Measurements from ENCODE around the gene KCTD17. TPM values are rescaled to one million over a fixed set of nuclear protein-coding genes. Genes with fewer than 3 reads are reported as not detected.

Gene KCTD17
- total RNA-seq, 1 donor from 2014 or later, result 24.2 TPM

DNA sequence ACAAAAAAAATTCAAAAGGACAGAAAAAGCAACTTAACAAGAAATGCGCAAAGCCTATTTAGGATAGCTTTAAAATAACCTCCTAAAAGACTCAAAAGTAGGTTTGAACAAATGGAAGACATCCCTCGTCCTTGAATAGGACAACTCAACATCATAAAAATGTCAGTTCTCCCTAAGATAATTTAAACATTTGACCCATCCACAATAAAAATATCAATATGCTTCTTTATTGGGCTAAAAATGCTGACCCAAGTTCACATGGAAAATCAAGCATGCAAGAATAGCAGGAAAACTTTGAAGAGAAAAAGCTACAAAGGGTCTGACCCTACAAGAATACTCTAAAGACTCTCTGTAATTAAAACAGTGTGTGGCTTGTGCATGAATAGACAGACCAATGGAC is 12.1 kb upstream of the KCTD17 start:
- peaks cover 5% of the 10 kb centered on the region for H3K27me3 ChIP-seq (ENCODE audit: low read depth)
- TF ChIP-seq, protein P1, sequence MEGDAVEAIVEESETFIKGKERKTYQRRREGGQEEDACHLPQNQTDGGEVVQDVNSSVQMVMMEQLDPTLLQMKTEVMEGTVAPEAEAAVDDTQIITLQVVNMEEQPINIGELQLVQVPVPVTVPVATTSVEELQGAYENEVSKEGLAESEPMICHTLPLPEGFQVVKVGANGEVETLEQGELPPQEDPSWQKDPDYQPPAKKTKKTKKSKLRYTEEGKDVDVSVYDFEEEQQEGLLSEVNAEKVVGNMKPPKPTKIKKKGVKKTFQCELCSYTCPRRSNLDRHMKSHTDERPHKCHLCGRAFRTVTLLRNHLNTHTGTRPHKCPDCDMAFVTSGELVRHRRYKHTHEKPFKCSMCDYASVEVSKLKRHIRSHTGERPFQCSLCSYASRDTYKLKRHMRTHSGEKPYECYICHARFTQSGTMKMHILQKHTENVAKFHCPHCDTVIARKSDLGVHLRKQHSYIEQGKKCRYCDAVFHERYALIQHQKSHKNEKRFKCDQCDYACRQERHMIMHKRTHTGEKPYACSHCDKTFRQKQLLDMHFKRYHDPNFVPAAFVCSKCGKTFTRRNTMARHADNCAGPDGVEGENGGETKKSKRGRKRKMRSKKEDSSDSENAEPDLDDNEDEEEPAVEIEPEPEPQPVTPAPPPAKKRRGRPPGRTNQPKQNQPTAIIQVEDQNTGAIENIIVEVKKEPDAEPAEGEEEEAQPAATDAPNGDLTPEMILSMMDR (IDR thresholded peaks at IDR 0.05), result no peak
- no peak for DNase-seq
- no peaks in the 10 kb centered on the region for H3K36me3 ChIP-seq
- no peaks in the 10 kb centered on the region for H3K9me3 ChIP-seq
- H3K4me3 ChIP-seq, result no peak overlapping the region
- intact Hi-C loops (cut with DNase I), result no loop called here
- peaks cover 32% of the 10 kb centered on the region for H3K4me1 ChIP-seq
- H3K27ac ChIP-seq, result no peak overlapping the region
- ATAC-seq, result no peak

DNA sequence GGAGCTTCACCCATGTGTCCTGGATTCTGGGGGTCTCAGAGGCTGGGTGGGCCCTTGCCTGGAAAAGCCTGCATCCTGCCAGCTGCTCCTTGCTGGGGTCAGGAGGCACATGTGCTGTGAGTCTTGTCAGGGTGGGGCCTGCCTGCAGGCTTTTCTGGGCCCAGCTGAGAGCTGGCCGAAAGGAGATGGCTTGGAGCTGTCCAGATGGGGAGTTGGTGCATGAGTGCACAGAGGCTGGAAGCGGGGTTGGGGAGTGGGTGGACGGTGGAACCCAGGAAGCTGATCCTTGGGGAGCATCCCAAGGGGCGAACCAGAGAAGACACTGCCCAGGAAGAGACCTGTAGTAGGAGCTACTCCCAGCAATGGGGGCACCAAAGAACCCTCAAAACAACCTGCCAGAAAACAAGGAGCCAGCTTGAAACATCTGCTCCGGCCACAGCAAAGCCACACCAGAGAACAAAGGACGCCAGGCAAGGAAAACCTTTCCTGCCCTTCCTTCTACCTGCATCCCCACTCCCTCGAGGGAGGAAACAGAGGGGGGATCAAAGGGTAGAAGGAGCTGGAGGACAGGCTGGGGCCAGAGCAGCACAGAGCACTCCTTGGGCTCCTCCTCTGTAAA is 8.2 kb upstream of the KCTD17 start:
- TF ChIP-seq, protein P1 (IDR thresholded peaks at IDR 0.05), result no peak
- Histone ChIP-seq H3K27ac (no peak overlapping the region), H3K4me1 (peaks cover 15% of the 10 kb centered on the region), H3K4me3 (no peak overlapping the region), H3K9me3 (no peaks in the 10 kb centered on the region), H3K36me3 (no peaks in the 10 kb centered on the region), H3K27me3 (ENCODE audit: low read depth) (no peaks in the 10 kb centered on the region)
- DNase-seq (no peak), ATAC-seq (no peak)
- intact Hi-C loops (cut with DNase I), result no loop called here

GRCh38 chr22:37043828-37044538 is 7.6 kb upstream of the KCTD17 start:
- Histone ChIP-seq H3K27ac (no peak overlapping the region), H3K4me3 (no peak overlapping the region), H3K4me1 (peaks cover 15% of the 10 kb centered on the region), H3K9me3 (no peaks in the 10 kb centered on the region), H3K27me3 (ENCODE audit: low read depth) (no peaks in the 10 kb centered on the region), H3K36me3 (no peaks in the 10 kb centered on the region)
- intact Hi-C loops (cut with DNase I), result no loop called here
- ATAC-seq (peak; percentile 96 to 98), DNase-seq (peak; percentile 88)
- TF ChIP-seq, protein P1 (IDR thresholded peaks at IDR 0.05), result peak; percentile 75

- TF ChIP-seq, protein P1 (IDR thresholded peaks at IDR 0.05), result no peak
- H3K27ac ChIP-seq, result no peak overlapping the region
- DNase-seq (no peak), ATAC-seq (peak in 1 of 2 donors; percentile 45)
- H3K9me3 ChIP-seq, result no peaks in the 10 kb centered on the region
- no peak overlapping the region for H3K4me3 ChIP-seq
- H3K36me3 ChIP-seq, result no peaks in the 10 kb centered on the region
- peaks cover 15% of the 10 kb centered on the region for H3K4me1 ChIP-seq
- no peaks in the 10 kb centered on the region for H3K27me3 ChIP-seq (ENCODE audit: low read depth)
- intact Hi-C loops (cut with DNase I), result no loop called here
Measured at GRCh38 chr22:37044634-37045625, 6.6 kb upstream of the KCTD17 start.

DNA sequence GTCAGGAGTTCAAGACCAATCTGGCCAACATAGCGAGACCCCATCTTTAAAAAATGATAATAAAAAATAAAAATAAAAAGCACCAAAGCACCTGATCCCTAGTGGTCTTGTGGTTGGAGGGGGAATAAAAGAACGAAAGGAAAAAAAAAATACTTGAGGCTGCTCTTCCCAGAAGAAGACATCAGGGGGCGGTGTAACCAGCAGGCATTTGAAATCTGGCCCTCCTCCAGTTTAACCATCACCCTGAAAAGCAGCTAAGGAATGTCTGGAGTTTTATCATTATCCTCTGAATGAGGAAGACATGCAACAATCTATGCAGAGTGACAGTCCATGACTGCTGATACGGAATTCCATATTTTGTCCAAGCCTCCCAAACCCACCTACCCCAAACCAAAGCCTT is 5.6 kb upstream of the KCTD17 start:
- intact Hi-C loops (cut with DNase I), result no loop called here
- ATAC-seq (no peak), DNase-seq (no peak)
- Histone ChIP-seq H3K4me3 (no peak overlapping the region), H3K27ac (no peak overlapping the region), H3K4me1 (peaks cover 18% of the 10 kb centered on the region), H3K9me3 (no peaks in the 10 kb centered on the region), H3K27me3 (ENCODE audit: low read depth) (no peaks in the 10 kb centered on the region), H3K36me3 (no peaks in the 10 kb centered on the region)
- TF ChIP-seq, protein P1 (IDR thresholded peaks at IDR 0.05), result peak; percentile 47
